H9 (cell line): ENCODE data around the gene ETFA. TPM values are rescaled to one million over a fixed set of nuclear protein-coding genes. Genes with fewer than 3 reads are reported as not detected.

Experiments used
- DNase-seq: peaks from one replicate; pipeline ENCODE4 v3.0.0-alpha.2; 2017
- H2AFZ ChIP-seq: one replicate; pipeline ENCODE4 v1.6.1; 2013; ENCODE audit warnings: mild to moderate bottlenecking, low read length, control low read depth, moderate library complexity
- H2AK5ac ChIP-seq: 2 replicates; pipeline ENCODE4 v1.6.1; 2013; ENCODE audit warnings: low read length, control low read depth, mixed read lengths; ENCODE audit not compliant: insufficient read length
- H2BK120ac ChIP-seq: one replicate; pipeline ENCODE4 v1.6.1; 2013; ENCODE audit warnings: low read depth, mild to moderate bottlenecking, low read length, control low read depth, inconsistent platforms; ENCODE audit not compliant: poor library complexity, severe bottlenecking
- H2BK12ac ChIP-seq: 2 replicates; pipeline ENCODE4 v1.6.1; 2013; ENCODE audit warnings: low read length, control low read depth, mixed read lengths, low read depth; ENCODE audit not compliant: insufficient read length
- H2BK15ac ChIP-seq: 2 replicates; pipeline ENCODE4 v1.6.1; 2013; ENCODE audit warnings: low read depth, low read length, control low read depth
- H2BK20ac ChIP-seq: one replicate; pipeline ENCODE4 v1.6.1; 2013; ENCODE audit warnings: low read depth, mild to moderate bottlenecking, low read length, control low read depth, inconsistent platforms; ENCODE audit not compliant: poor library complexity, severe bottlenecking
- H2BK5ac ChIP-seq: 2 replicates; pipeline ENCODE4 v1.6.1; 2013; ENCODE audit warnings: low read length, control low read depth, mixed read lengths; ENCODE audit not compliant: insufficient read length
- H3K14ac ChIP-seq: 2 replicates; pipeline ENCODE4 v1.6.1; 2013; ENCODE audit warnings: low read length, control low read depth; ENCODE audit not compliant: insufficient read depth
- H3K18ac ChIP-seq: 2 replicates; pipeline ENCODE4 v1.6.1; 2013; ENCODE audit warnings: low read depth, mild to moderate bottlenecking, mixed read lengths, low read length, control low read depth; ENCODE audit not compliant: insufficient read length
- H3K23ac ChIP-seq: 2 replicates; pipeline ENCODE4 v1.6.1; 2013; ENCODE audit warnings: low read length, control low read depth, mixed read lengths, low read depth; ENCODE audit not compliant: insufficient read length
- H3K23me2 ChIP-seq: 2 replicates; pipeline ENCODE4 v1.6.1; 2013; ENCODE audit warnings: low read depth, mild to moderate bottlenecking, mixed read lengths, low read length, control low read depth; ENCODE audit not compliant: insufficient read length, poor library complexity, severe bottlenecking
- H3K27ac ChIP-seq: 2 replicates; pipeline ENCODE4 v1.5.1; 2013; ENCODE audit warnings: low read length, control low read depth, mixed read lengths, low read depth; ENCODE audit not compliant: insufficient read length
- H3K27me3 ChIP-seq: 2 replicates; pipeline ENCODE4 v1.6.1; 2013; ENCODE audit warnings: low read length, control low read depth, inconsistent platforms; ENCODE audit not compliant: insufficient read depth
- H3K4ac ChIP-seq: 2 replicates; pipeline ENCODE4 v1.6.1; 2013; ENCODE audit warnings: low read depth, mild to moderate bottlenecking, control low read depth, inconsistent platforms, low read length, moderate library complexity
- H3K4me1 ChIP-seq: 2 replicates; pipeline ENCODE4 v1.6.1; 2013; ENCODE audit warnings: low read length, control low read depth, inconsistent platforms; ENCODE audit not compliant: insufficient read depth
- H3K4me2 ChIP-seq: 2 replicates; pipeline ENCODE4 v1.6.1; 2013; ENCODE audit warnings: low read length, control low read depth, mixed read lengths; ENCODE audit not compliant: insufficient read length, insufficient read depth
- H3K56ac ChIP-seq: 2 replicates; pipeline ENCODE4 v1.6.1; 2013; ENCODE audit warnings: low read depth, mild to moderate bottlenecking, mixed read lengths, low read length, control low read depth; ENCODE audit not compliant: insufficient read length
- H3K79me1 ChIP-seq: 2 replicates; pipeline ENCODE4 v1.6.1; 2013; ENCODE audit warnings: low read depth, mild to moderate bottlenecking, moderate library complexity, low read length, control low read depth, inconsistent platforms; ENCODE audit not compliant: insufficient read depth, poor library complexity, severe bottlenecking
- H3K79me2 ChIP-seq: 2 replicates; pipeline ENCODE4 v1.6.1; 2013; ENCODE audit warnings: low read length, control low read depth, inconsistent platforms; ENCODE audit not compliant: insufficient read depth
- H3K9ac ChIP-seq: 2 replicates; pipeline ENCODE4 v1.6.1; 2013; ENCODE audit warnings: low read length, control low read depth, mixed read lengths; ENCODE audit not compliant: insufficient read length; ENCODE audit errors: extremely low read depth
- H3K9me3 ChIP-seq: one replicate; pipeline ENCODE4 v1.6.1; 2013; ENCODE audit warnings: low read depth, low read length, inconsistent platforms; ENCODE audit not compliant: control insufficient read depth
- H3T11ph ChIP-seq: one replicate; pipeline ENCODE4 v1.6.1; 2013; ENCODE audit warnings: mild to moderate bottlenecking, low read length, control low read depth, inconsistent platforms
- H4K20me1 ChIP-seq: one replicate; pipeline ENCODE4 v1.6.1; 2013; ENCODE audit not compliant: control insufficient read depth, insufficient read length, insufficient read depth
- H4K5ac ChIP-seq: 2 replicates; pipeline ENCODE4 v1.6.1; 2013; ENCODE audit warnings: low read depth, mild to moderate bottlenecking, mixed read lengths, low read length, control low read depth; ENCODE audit not compliant: insufficient read length
- H4K8ac ChIP-seq: replicated peaks from 2 replicates; pipeline ENCODE4 v1.6.1; 2013; ENCODE audit warnings: low read length, control low read depth, mixed read lengths, low read depth; ENCODE audit not compliant: insufficient read length
- H4K91ac ChIP-seq: 2 replicates; pipeline ENCODE4 v1.6.1; 2013; ENCODE audit warnings: low read depth, mild to moderate bottlenecking, moderate library complexity, mixed read lengths, low read length, control low read depth; ENCODE audit not compliant: insufficient read length
- H3K27ac Mint-ChIP-seq, 3 experiments: 2 replicates in 2 of 3; 3 replicates in 1 of 3; pipeline ENCODE4 v1.8.0; 2020 to 2021; ENCODE audit warnings: mixed read lengths in 3 of 3, mild to moderate bottlenecking in 1 of 3, moderate library complexity in 1 of 3
- H3K27me3 Mint-ChIP-seq: 2 replicates; pipeline ENCODE4 v1.8.0; 2021; ENCODE audit warnings: low read depth, mild to moderate bottlenecking, moderate library complexity, mixed read lengths
- H3K36me3 Mint-ChIP-seq, 3 experiments: 2 replicates in 2 of 3; 3 replicates in 1 of 3; pipeline ENCODE4 v1.8.0; 2020 to 2021; ENCODE audit warnings: low read depth in 3 of 3, mixed read lengths in 3 of 3; ENCODE audit not compliant: insufficient read depth in 1 of 3
- H3K4me1 Mint-ChIP-seq, 2 experiments: 2 replicates each; pipeline ENCODE4 v1.8.0; 2020; ENCODE audit warnings: mixed read lengths in 2 of 2
- H3K4me3 Mint-ChIP-seq, 2 experiments: 2 replicates in 1 of 2; 3 replicates in 1 of 2; pipeline ENCODE4 v1.8.0; 2020 to 2021; ENCODE audit warnings: mild to moderate bottlenecking in 2 of 2, mixed read lengths in 2 of 2, moderate library complexity in 1 of 2
- H3K9me3 Mint-ChIP-seq, 2 experiments: 2 replicates in 1 of 2; 3 replicates in 1 of 2; pipeline ENCODE4 v1.8.0; 2020; ENCODE audit warnings: mild to moderate bottlenecking in 2 of 2, mixed read lengths in 2 of 2, moderate library complexity in 1 of 2
- WGBS: extraction: QIAGEN DNeasy Blood & Tissue Kit; methylation state at CpG from one replicate; pipeline ENCODE4 v1.1.7; 2013; ENCODE audit warnings: missing lambda C conversion rate, low lambda C conversion rate, mixed read lengths; ENCODE audit not compliant: insufficient read length; ENCODE audit errors: extremely low coverage; 5-methylcytosine and 5-hydroxymethylcytosine counted together
- total RNA-seq: library from RNA; stranded (reverse); gene quantifications from 2 replicates; pipeline ENCODE4 v1.2.1, GENCODE V29; 2021
- TF ChIP-seq, protein P1 (sequence below): fragments of 200-600 bp; sonication (generic); conservative IDR thresholded peaks from 3 replicates; pipeline ENCODE4 v1.8.0; 2021; ENCODE audit warnings: antibody characterized with exemption, mild to moderate bottlenecking

Gene ETFA
- total RNA-seq, 1 experiment from 2014 or later = 109 TPM

DNA sequence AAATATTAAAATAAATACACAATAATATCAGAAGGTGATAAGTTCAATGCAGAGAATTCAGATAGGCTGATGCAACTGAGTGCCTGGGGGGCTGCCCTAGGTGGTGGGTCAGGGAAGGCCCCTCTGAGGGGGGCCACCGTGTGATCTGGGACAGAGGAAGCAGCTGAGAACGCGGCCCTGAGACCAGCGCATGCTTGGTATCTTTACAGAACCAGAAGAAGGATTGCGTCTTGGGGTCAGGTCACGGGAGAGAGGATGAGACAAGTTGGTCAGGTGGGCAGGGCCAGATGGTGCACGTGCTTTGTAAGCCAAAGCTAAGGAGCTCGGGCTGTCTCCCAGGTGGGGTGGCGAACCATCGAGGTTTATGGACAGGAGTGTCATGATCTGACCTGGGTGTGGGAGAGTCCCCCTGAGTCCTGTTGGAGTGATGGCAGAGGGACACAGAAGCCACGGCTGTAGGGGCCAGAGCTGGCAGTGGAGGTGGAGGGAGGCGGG is 121.2 kb downstream of the ETFA start:
- H3T11ph ChIP-seq = no peak overlapping the region
- H2BK20ac ChIP-seq = no peak overlapping the region
- no peaks in the 10 kb centered on the region for H3K9me3 ChIP-seq
- no peak overlapping the region for H3K18ac ChIP-seq
- Mint-ChIP-seq H3K36me3 (peaks cover 0 to 1% (median 0%) of the 10 kb centered on the region in 3 experiments; a peak in 2 of 7 replicates), H3K27me3 (peaks cover 41% of the 10 kb centered on the region), H3K27ac (no peak overlapping the region; a peak in 1 of 7 replicates), H3K9me3 (no peaks in the 10 kb centered on the region), H3K4me1 (peaks cover 14 to 16% of the 10 kb centered on the region in 2 experiments), H3K4me3 (no peak overlapping the region)
- no peak overlapping the region for H4K8ac ChIP-seq
- no peak overlapping the region for H3K9ac ChIP-seq
- no CpG with 5 or more reads among the region's 12 CpGs for WGBS
- no peak overlapping the region for H2BK12ac ChIP-seq
- no peak overlapping the region for H4K91ac ChIP-seq
- H4K5ac ChIP-seq = no peak overlapping the region
- no peak overlapping the region for H2BK15ac ChIP-seq
- H3K56ac ChIP-seq = no peak overlapping the region
- no peaks in the 10 kb centered on the region for H3K27me3 ChIP-seq
- H3K79me2 ChIP-seq = no peaks in the 10 kb centered on the region
- H3K23me2 ChIP-seq = peaks cover 3% of the 10 kb centered on the region
- no peaks in the 10 kb centered on the region for H4K20me1 ChIP-seq
- H3K27ac ChIP-seq = no peak overlapping the region
- H3K14ac ChIP-seq = no peak overlapping the region
- no peaks in the 10 kb centered on the region for H3K4me1 ChIP-seq
- TF ChIP-seq, protein P1, sequence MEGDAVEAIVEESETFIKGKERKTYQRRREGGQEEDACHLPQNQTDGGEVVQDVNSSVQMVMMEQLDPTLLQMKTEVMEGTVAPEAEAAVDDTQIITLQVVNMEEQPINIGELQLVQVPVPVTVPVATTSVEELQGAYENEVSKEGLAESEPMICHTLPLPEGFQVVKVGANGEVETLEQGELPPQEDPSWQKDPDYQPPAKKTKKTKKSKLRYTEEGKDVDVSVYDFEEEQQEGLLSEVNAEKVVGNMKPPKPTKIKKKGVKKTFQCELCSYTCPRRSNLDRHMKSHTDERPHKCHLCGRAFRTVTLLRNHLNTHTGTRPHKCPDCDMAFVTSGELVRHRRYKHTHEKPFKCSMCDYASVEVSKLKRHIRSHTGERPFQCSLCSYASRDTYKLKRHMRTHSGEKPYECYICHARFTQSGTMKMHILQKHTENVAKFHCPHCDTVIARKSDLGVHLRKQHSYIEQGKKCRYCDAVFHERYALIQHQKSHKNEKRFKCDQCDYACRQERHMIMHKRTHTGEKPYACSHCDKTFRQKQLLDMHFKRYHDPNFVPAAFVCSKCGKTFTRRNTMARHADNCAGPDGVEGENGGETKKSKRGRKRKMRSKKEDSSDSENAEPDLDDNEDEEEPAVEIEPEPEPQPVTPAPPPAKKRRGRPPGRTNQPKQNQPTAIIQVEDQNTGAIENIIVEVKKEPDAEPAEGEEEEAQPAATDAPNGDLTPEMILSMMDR = no peak
- H3K23ac ChIP-seq = no peak overlapping the region
- H3K4me2 ChIP-seq = no peak overlapping the region
- H2AFZ ChIP-seq = no peak overlapping the region
- H2BK120ac ChIP-seq = no peak overlapping the region
- H3K4ac ChIP-seq = no peak overlapping the region
- H2BK5ac ChIP-seq = no peak overlapping the region
- no peak for DNase-seq
- no peak overlapping the region for H2AK5ac ChIP-seq
- no peaks in the 10 kb centered on the region for H3K79me1 ChIP-seq
